Endothelial cell of umbilical vein (primary cell): ENCODE measurements around the gene PLXNC1. TPM values are rescaled to one million over a fixed set of nuclear protein-coding genes. Genes with fewer than 3 reads are reported as not detected.

Experiments
- BruUV-seq: library from RNA; stranded (reverse); fragments of 400-500 nt; replicated peaks from 2 replicates; lab custom pipeline; 2021; lab: Mats Ljungman, UMichigan
- CTCF ChIA-PET: fragments of 300-600, 350-600 bp; sonication (Branson Sonifier 250); formaldehyde crosslinking; loops from one replicate; lab custom pipeline; 2021; ENCODE audit warnings: antibody characterized with exemption, inconsistent platforms; lab: Charles Lee
- POLR2A ChIA-PET: fragments of 300-600, 350-600 bp; sonication (Branson Sonifier 250); formaldehyde crosslinking; loops from one replicate; lab custom pipeline; 2021; ENCODE audit warnings: antibody characterized with exemption, inconsistent platforms; lab: Charles Lee
- DNase-seq: peaks from one replicate; pipeline ENCODE4 v3.0.0-alpha.2; 2011; ENCODE audit warnings: low read depth, low spot score
- FAIRE-seq: peaks from 2 replicates; lab custom pipeline; 2011; peaks lifted over from hg19 to GRCh38; lab: Jason Lieb, UNC
- H2AFZ ChIP-seq: 2 replicates; pipeline ENCODE4 v1.6.0; 2012; ENCODE audit warnings: low read depth, low read length, control low read depth, inconsistent platforms
- H3K27ac ChIP-seq: 2 replicates; pipeline ENCODE4 v1.5.1; 2011; ENCODE audit warnings: low read depth, mild to moderate bottlenecking, control low read depth, low read length, moderate library complexity; ENCODE audit not compliant: insufficient read depth
- H3K27me3 ChIP-seq, 2 experiments: 2 replicates each; pipeline versions ENCODE4 v1.6.0 to v1.6.1; 2011; ENCODE audit warnings: low read length in 2 of 2, mixed read lengths in 1 of 2; ENCODE audit not compliant: control insufficient read depth in 2 of 2, insufficient read depth in 2 of 2
- H3K36me3 ChIP-seq, 2 experiments: 2 replicates in 1 of 2; 3 replicates in 1 of 2; pipeline ENCODE4 v1.5.1; 2011; ENCODE audit warnings: low read length in 2 of 2, mild to moderate bottlenecking in 1 of 2, moderate library complexity in 1 of 2; ENCODE audit not compliant: control insufficient read depth in 2 of 2, insufficient read depth in 2 of 2; ENCODE audit errors: extremely low read depth in 1 of 2
- H3K4me1 ChIP-seq: 3 replicates; pipeline ENCODE4 v1.5.1; 2011; ENCODE audit warnings: mild to moderate bottlenecking, low read length; ENCODE audit not compliant: control insufficient read depth, insufficient read depth; ENCODE audit errors: extremely low read depth
- H3K4me2 ChIP-seq: 2 replicates; pipeline ENCODE4 v1.6.1; 2011; ENCODE audit warnings: low read length, control low read depth, mixed read lengths; ENCODE audit not compliant: insufficient read depth
- H3K4me3 ChIP-seq, 3 experiments: fragments of 200-600 bp in 1 of 3; sonication (generic), shearing (Covaris generic) in 1 of 3; replicated peaks in 1 of 3; 2 replicates each; pipeline ENCODE4 v1.5.1; 2011 to 2016; ENCODE audit warnings: control low read depth in 3 of 3, low read length in 3 of 3, mild to moderate bottlenecking in 2 of 3, inconsistent platforms in 1 of 3, low read depth in 1 of 3, moderate library complexity in 1 of 3; ENCODE audit not compliant: insufficient read depth in 1 of 3
- H3K79me2 ChIP-seq: 2 replicates; pipeline ENCODE4 v1.6.0; 2012; ENCODE audit warnings: low read length, inconsistent platforms; ENCODE audit not compliant: control insufficient read depth, insufficient read depth
- H3K9ac ChIP-seq: replicated peaks from 2 replicates; pipeline ENCODE3; 2011; ENCODE audit warnings: low read length, control low read depth; ENCODE audit not compliant: insufficient read depth; ENCODE audit errors: extremely low read depth
- H3K9me1 ChIP-seq: replicated peaks from 3 replicates; pipeline ENCODE4 v1.6.0; 2011; ENCODE audit warnings: mild to moderate bottlenecking, low read length; ENCODE audit not compliant: control insufficient read depth, insufficient read depth; ENCODE audit errors: extremely low read depth
- H3K9me3 ChIP-seq: replicated peaks from 2 replicates; pipeline ENCODE4 v1.5.1; 2012; ENCODE audit warnings: low read length, inconsistent platforms; ENCODE audit not compliant: control insufficient read depth, insufficient read depth
- H4K20me1 ChIP-seq: replicated peaks from 2 replicates; pipeline ENCODE3; 2011; ENCODE audit warnings: mild to moderate bottlenecking, low read length; ENCODE audit not compliant: control insufficient read depth, insufficient read depth; ENCODE audit errors: extremely low read depth
- CTCF ChIP-seq, 2 donors: IDR thresholded peaks; 1 replicate in 1 of 2; 2 replicates in 1 of 2; pipeline ENCODE4 v1.5.1; 2011; ENCODE audit warnings: low read length in 2 of 2, mild to moderate bottlenecking in 2 of 2, moderate library complexity in 2 of 2, control low read depth in 1 of 2, inconsistent platforms in 1 of 2, low read depth in 1 of 2; ENCODE audit not compliant: insufficient read depth in 1 of 2; ENCODE audit errors: extremely low read depth in 1 of 2
- EZH2 ChIP-seq: IDR thresholded peaks from 2 replicates; pipeline ENCODE4 v1.6.1; 2012; ENCODE audit warnings: borderline replicate concordance, low read depth, mild to moderate bottlenecking, moderate library complexity, low read length, inconsistent platforms; ENCODE audit not compliant: severe bottlenecking
- FOS ChIP-seq: IDR thresholded peaks from 2 replicates; pipeline ENCODE4 v1.6.1; 2011; ENCODE audit warnings: mild to moderate bottlenecking, low read length, moderate library complexity, borderline replicate concordance; ENCODE audit not compliant: insufficient read depth
- GATA2 ChIP-seq: IDR thresholded peaks from 2 replicates; pipeline ENCODE4 v1.7.0; 2011; ENCODE audit warnings: low read depth, mild to moderate bottlenecking, moderate library complexity, mixed read lengths, low read length; ENCODE audit not compliant: insufficient read length, insufficient read depth
- JUN ChIP-seq: IDR thresholded peaks from 2 replicates; pipeline ENCODE4 v1.6.1; 2011; ENCODE audit warnings: borderline replicate concordance, low read depth; ENCODE audit not compliant: insufficient read length, insufficient read depth
- MAX ChIP-seq: IDR thresholded peaks from 2 replicates; pipeline ENCODE4 v1.6.1; 2011; ENCODE audit not compliant: insufficient read depth, insufficient read length
- MYC ChIP-seq: IDR thresholded peaks from one replicate; pipeline ENCODE4 v1.6.1; 2011; ENCODE audit warnings: mild to moderate bottlenecking, low read depth, low read length
- POLR2A ChIP-seq: IDR thresholded peaks from 2 replicates; pipeline ENCODE4 v1.6.1; 2012; ENCODE audit warnings: low read depth, mild to moderate bottlenecking, control low read depth, low read length
- POLR2AphosphoS5 ChIP-seq: IDR thresholded peaks from 2 replicates; pipeline ENCODE4 v1.6.1; 2012; ENCODE audit warnings: low read depth, mild to moderate bottlenecking, control low read depth, low read length, moderate library complexity; ENCODE audit not compliant: insufficient read depth
- dilution Hi-C: fragments of 300-500 bp; cut with MboI; formaldehyde crosslinking; loops from one replicate; pipeline ENCODE4 v1.15.0; 2019; ENCODE audit warnings: low sequenced_read_pairs; ENCODE audit not compliant: extremely low pct_ligation_motif_present
- intact Hi-C: fragments of 100-400 bp; cut with micrococcal nuclease; formaldehyde crosslinking; loops from one replicate; pipeline ENCODE4 v1.10.0; 2022
- polyA plus RNA-seq, 4 experiments: library from polyadenylated mRNA; depleted of rRNA in 3 of 4; stranded (reverse) in 3 of 4; unstranded in 1 of 4; fragments of >200 nt; gene quantifications; 2 replicates each; pipeline versions ENCODE4 v1.2.1 to v1.2.3, GENCODE V29; 2011 to 2012; ENCODE audit warnings: missing spikeins in 1 of 4
- total RNA-seq: library from RNA; stranded (reverse); gene quantifications from 2 replicates; pipeline ENCODE4 v1.2.3, GENCODE V29; 2021

PLXNC1 gene
- total and polyA plus RNA-seq, 2 donors (not counting 3 experiments of a cell fraction or from before 2014, with no cell fraction given) = 0.04 TPM; not detected in 1

- H4K20me1 ChIP-seq = no peaks in the 10 kb centered on the region
- dilution Hi-C loops = no loop called here
- FAIRE-seq = no peak
Observed at GRCh38 chr12:94204499-94205247, 56.3 kb downstream of the PLXNC1 start.

More at GRCh38 chr12:94204499-94205247, 56.3 kb downstream of the PLXNC1 start:
- H3K4me3 ChIP-seq = no peak overlapping the region
- no TSS peak for BruUV-seq
- DNase-seq = no peak
- peaks cover 0 to 5% of the 10 kb centered on the region in 2 experiments for H3K27me3 ChIP-seq
- no peak overlapping the region for H3K27ac ChIP-seq
- ChIA-PET POLR2A (no interaction called here), CTCF (no interaction called here)
- no peak overlapping the region for H3K4me2 ChIP-seq
- TF ChIP-seq MAX (no peak), POLR2AphosphoS5 (no peak), EZH2 (no peak), FOS (no peak), GATA2 (no peak), JUN (no peak), CTCF (IDR thresholded peaks at IDR 0.05; ENCODE audit: extremely low read depth in 1 of 2, insufficient read depth in 1 of 2, low read depth in 1 of 2, low read length in 2 of 2) (no peak), POLR2A (no peak), MYC (no peak)
- H3K79me2 ChIP-seq = no peaks in the 10 kb centered on the region
- H3K4me1 ChIP-seq = no peaks in the 10 kb centered on the region
- no peaks in the 10 kb centered on the region for H3K9me1 ChIP-seq
- no peaks in the 10 kb centered on the region for H3K36me3 ChIP-seq
- intact Hi-C loops = no loop called here
- no peak overlapping the region for H3K9ac ChIP-seq
- H3K9me3 ChIP-seq = no peaks in the 10 kb centered on the region
- H2AFZ ChIP-seq = no peak overlapping the region
